HG02610 (cell line): ENCODE results near the gene RTKN.
"Not testable (repeated sequence)": the region's sequence is repeated elsewhere in the genome, so short reads cannot be mapped to it uniquely, and the experiment has no call there.

ENCODE experiments used
- ATAC-seq: cut with Tn5 transposase; IDR thresholded peaks from one replicate; pipeline ENCODE4 v1.9.1; 2021; ENCODE audit warnings: mild to moderate bottlenecking, moderate library complexity; ENCODE audit not compliant: unreplicated experiment

RTKN gene

DNA sequence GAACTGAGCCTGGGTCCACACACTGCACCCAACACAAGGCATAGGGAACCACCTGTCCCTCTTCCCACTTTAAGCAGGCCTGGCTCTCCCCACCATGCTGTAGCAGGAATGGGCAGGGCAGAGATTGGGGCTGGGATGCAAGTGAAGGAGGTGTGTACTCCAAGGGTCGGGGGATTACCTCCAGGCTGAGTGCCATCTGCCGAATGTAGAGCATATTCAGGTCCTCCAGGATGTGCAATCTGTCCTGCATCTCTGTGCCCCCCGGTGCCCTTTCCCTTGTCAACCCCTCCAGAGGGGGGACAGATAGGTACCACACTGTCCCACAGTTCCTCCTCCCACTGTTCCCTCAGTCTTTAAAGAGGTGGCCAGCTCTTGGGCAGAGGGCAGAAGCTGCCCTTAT is 2.4 kb downstream of the RTKN start:
- no peak for ATAC-seq

DNA sequence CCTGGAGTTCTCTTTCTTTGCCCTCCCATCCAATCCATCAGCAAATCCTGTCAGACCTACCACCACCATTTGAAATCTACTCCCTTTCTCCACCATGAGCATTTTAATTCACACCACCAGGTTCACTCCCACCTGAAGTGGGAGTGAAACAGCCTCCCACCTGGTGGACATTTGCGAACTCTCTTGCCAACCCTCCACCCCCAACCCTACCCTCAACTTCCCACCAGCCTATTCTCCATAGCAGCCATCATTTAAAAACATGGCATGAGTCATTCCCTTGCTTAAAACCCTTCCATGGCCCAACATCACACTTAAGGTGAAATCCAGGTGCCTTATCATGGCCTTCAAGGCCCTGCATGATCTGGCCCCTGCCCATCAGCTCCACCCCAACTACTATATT is 3.5 kb downstream of the RTKN start:
- no peak for ATAC-seq

DNA sequence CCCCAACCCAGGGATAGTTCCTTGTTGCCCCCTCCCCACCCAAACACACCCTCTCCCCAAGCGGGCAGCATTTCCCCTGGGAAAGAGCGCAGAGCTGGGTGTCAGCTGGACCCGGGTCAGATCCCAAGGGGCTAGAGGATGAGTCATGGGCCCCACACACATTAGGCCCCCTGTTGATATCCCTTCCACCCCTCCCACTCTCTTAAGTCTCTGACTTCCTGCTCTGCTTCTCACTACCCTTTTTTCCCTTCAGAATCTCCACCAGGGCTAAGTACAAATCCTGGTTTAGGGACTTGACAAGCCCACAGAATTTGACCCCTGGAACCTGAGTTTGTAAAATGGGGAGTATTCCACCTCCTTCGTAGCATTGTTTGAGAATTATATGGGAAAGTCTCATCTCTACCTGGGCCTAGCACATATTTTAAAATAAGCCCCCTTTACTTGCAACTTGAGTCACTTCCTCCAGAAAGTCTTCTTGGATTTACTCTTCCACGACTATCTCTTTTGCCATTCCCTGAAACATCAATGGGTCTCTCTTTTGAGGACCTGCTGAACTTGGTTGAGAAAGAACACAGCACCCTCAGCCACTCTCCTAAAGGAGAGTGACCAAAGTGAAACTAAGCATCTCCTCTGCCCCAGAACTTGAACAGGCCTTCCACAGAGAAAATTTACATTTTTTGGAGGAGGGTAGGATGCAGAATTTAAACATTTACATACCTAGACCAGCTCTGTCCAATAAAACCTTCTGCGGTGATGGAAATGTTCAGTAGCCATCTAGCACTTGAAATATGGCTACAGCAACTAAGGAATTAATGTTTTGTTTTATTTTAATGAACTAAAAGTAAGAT is 4.7 kb downstream of the RTKN start:
- no peak for ATAC-seq

DNA sequence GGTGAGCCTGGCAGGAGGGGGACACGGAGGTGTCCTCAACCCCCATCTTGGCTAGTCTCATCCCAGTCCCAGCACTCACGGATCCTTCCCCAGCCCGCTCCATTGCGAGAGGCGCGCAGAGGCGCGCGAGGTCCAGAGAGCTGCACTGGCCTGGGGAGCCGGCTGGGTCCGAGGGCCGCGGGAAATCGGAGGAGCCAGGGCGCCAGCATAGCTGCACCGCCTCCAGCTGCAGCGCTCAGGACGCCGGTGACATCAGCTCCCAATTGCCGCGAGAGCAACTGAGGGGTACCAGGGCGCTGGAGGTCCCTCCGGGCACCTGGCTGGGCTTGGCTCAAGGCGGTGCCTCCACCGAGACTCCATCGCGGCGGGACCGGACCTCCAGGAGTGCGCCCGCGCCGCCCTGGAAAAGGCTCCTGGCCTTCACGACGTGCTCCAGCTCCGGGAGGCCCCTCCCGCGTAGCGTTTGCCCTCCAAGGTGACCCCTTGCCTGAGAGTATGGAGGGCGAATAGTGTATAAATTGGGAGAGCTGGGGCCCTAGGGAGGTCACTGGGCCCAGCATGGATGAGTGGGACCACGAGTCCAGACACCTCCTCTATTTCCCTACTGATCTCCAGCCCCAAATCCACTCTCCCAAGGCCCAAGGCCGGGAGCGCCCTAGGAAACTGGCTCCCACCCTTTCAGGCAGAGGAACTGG is 5.5 kb downstream of the RTKN start:
- no peak for ATAC-seq

DNA sequence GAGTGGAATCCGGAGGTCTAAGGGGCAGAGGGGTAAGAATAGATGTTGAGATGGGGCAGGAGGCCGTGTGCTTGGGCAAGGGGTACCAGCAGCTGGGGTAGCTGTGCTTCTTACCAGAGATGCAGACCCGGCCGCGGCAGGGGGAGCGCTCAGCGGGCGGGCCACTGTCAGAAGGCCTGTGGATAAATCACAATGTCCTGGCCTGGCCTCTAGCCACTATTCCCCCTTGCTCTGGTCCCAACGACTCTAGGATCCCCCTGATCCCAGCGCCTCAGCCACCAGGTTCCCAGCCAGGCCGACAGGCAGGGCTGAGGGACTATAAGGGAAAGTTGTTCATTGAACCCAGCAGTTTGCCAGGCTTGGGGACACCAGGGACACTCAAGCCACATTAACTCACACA is 11.2 kb downstream of the RTKN start:
- ATAC-seq: no peak

DNA sequence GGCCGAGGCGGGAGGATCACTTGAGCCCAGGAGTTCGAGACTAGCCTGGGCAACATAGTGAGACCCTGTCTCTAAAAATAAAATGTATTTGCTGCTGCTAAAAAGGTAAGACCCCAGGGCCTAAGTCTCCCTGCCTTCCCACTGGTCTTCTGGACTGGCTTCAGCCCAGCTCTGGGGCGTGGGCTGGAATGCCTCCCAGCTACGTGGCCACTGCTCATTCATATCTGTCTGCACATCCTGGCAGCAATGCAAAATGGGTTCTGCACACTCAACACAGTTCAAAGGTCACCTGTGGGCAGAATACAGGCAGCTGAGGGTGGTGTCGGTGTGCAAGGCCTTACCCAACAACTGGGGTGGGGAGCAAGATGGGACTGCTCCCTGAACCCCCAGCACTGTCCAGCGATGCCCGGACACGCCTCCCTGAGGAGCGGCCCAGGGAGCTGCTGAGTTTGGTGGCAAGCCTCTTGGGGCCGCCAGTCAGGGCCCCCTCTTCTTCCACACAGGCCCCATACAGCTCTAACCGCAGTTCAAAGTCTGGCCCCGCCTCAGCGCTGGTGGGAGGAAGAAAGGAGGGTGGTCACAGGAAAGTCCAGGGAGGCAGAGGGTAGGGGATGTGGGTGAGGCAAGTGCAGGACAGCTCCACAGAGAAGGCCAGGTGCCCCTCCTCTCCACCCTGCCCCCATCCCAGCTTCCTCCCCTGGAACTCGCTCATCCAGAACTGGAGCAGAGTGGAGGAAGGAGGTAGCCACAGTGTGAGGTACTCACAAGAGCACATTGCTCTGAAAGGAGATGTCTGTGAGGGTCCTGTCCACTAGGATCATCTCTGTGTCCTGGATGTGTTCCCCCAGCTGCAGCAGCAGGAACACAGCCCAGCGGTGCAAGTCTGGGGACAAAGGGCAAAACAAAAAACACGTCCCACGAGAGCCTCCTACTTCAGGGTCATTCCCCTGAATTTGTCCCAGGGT is 12.0 kb downstream of the RTKN start:
- ATAC-seq: no peak

DNA sequence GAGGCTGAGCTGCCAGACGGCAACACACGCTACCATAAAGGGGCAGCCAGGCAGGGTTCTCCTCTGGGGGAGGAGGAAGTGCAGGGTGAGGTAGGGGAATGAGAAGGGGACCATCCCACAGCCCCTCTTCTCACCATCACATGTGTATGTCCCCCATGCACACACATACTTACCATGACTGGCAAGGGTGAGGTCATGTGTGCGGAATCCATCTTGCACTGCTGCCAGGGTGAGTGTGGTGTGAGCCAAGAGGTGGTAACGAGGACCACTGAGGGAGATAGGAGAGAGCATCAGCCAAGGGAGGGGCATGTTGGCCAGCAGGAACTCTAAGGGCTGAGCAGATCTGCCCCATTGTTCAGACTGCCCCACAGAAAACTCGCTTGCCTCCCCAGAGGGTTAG is 13.1 kb downstream of the RTKN start:
- ATAC-seq: no peak

DNA sequence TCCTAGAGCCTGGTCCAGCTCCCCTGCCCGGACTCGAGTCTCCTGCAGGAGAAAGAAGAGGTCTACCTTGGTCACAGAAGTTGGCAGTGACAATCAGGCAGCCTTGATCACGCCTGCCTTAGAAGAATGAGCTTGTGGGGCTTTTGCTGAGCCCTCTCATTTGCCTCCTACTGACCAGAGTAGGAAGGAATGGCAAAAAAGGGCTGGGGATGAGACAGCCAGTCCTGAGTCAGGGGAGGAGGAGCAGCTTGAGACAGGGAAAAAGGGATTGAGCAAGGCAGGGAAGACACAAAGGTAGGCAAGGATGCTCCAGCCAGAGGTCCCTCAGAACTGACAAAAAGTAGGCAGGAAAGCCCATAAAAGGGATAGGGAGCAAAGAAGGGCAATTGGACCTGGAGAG is 14.2 kb downstream of the RTKN start:
- no peak for ATAC-seq

DNA sequence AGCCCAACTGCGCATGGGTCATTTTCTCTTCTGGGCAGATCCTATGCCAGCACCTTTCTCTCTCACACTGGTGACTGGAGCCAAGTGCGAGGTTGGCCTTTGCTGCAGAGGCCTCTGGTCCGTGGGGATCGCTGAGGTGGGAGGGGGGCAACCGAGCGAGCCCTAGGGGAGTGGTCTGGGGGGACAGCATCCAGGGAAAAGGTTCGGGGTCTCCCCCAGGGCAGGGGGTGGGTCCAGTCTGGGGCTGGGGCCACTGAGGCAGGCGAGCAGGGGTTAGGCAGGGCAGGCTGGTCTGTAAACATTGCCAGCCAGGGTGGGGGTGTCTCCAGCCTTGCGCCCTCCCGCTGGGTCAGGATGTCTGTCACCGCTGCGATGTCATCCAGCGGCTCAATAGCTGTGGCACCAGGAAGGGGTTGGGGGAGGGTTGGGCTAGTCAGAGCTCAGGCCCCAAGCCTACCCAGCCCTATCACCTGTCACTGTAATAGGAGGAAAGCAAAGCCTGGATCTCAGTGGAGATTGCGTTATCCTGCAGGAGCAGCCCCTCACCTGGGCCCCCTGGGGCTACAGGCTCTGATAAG is 15.5 kb downstream of the RTKN start:
- ATAC-seq: no peak

DNA sequence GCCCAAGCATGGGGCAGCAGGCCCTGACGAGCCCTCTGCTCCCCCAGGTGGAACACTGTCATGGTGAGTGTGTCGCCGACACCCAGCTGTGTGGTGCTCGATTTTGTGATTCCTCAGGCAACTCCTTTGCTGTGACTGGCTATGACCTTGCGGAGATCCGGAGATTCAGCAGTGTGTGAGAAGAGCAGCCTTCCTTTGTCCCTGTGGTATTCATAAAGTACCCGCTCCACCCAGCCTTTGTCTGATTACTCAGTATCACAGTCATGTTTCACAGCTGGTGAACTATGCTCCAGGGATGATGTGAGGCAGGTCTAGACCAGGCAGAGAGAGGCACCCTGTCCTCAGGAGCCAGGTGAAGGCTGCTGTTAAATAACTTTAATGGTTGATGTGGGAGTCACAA is 16.2 kb downstream of the RTKN start:
- ATAC-seq: no peak

DNA sequence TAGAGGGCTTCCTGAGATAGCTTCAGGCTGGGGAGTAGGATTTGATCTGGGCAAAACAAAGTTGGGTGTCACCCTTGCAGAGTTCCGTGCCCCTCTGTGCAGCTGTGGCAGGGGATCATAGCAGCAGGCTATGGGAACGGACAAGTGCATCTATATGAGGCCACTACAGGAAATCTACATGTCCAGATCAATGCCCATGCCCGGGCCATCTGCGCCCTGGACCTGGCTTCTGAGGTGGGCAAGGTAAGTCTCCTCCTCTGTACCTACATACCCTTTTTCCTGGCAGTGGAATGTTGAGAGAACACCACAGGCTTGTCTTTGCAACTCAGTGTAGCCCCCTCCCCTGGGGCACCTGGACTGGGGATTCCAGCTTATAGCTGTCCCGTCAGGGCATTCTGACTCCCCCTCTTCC is 16.7 kb downstream of the RTKN start:
- ATAC-seq: no peak

DNA sequence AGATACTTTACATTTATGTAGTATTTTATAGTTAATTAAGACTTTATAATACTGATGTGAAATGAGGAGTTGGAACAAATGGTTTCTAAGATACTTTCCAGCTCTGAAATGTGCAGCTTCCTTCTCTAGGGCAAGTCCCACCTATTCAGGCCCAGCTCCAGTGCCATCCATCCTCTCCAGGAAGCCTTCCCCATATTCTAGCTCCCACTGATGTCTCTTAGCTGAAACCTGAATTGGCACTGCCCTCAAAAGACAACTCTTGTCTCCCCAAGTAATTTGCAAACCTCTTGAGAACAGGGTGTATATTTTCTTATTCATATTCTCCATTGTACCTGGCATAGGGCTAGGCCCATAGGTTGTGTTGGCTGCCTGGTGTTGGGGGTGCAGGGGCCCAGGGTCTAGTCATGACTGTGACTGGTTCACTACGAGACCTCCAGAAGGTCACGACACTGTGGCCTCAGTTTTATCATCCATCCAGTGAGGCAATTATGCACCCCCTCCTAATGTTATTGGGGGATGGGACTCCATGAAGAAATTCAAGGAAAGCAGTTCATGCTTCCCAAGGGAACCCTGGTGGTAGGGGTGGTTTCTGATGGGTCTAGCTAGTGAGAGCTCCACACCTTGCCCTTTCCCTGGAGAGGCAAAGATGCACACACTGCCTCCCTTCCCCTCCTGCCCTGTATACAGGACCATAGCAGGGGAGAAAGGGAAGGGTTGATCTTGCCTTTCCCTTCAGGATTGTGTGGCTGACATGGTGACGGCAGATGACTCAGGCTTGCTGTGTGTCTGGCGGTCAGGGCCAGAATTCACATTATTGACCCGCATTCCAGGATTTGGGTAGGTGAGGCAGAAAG is 17.4 kb downstream of the RTKN start:
- no peak for ATAC-seq

DNA sequence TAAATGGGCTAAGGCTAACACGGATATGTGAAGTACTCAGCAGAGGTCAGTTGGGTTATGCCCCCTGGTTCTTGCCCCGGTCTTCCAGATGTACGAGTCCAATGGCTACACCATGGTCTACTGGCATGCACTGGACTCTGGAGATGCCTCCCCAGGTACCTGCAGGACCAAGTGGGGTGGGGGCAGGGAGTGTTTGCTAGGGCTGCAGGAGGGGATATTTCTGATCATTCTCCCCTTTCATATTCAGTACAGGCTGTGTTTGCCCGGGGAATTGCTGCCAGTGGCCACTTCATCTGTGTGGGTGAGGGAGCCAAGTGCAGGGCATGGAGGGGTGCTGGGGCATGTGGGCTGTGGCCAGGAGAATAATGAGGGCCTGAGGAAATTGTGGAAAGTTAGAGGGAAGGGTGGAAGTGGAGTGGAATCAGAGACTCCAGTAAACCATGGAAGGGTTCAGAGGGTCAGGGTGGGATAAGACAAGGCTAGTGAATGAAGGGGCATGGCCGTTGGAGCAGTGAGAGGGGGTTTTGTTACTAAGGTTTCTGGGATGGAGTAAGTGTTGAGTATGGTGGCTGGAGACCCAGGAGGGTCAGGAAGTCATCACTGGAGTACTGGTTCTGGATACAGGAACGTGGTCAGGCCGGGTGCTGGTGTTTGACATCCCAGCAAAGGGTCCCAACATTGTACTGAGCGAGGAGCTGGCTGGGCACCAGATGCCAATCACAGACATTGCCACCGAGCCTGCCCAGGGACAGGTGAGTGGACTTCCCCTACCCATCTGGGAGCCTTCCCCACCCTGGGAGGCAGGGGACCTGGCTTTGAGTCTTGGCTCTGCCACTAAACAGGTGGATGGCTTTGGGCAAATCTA is 18.3 kb downstream of the RTKN start:
- ATAC-seq: no peak

DNA sequence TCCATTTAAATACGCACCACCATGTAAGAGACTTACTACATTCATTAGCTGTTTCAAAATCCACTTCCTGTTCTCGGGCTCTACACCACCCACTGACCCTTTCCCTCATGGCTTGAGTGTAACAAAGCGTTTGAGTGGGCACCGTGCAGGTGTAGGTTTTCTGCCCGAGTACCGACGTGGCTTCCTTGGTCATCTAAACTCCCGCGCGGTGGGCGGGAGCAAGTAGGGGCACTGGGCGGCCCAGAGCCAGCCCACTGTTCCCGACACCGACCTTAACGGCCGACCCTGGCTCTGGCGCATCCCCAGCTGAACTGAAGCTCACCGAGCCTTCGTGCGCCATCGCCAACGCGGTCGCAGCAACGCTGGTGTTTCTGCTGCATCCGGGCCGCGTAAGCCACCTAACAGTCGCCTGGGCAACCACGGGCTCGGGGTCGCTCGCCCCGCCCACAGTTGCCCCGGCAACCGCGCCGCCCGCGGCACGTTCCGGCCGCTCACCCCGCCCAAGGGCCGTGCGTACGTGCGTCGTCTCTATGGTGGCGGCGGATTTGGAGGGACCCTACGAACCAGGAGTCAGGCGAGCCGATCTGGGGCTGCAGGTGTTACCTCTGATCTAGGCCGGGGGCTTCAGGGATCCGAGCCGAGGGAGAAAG is 20.4 kb downstream of the RTKN start, which contains the start of the genes C2orf81 and WDR54:
Gene C2orf81, minus strand, starts transcription at position 399 of the 650 bp plus-strand sequence. Its CDS starts 59 bp downstream, at position 340.
Gene WDR54, plus strand, starts transcription at position 510 of the 650 bp plus-strand sequence. CDS start 424 bp downstream, outside the sequence.
- peak; percentile 96 for ATAC-seq

DNA sequence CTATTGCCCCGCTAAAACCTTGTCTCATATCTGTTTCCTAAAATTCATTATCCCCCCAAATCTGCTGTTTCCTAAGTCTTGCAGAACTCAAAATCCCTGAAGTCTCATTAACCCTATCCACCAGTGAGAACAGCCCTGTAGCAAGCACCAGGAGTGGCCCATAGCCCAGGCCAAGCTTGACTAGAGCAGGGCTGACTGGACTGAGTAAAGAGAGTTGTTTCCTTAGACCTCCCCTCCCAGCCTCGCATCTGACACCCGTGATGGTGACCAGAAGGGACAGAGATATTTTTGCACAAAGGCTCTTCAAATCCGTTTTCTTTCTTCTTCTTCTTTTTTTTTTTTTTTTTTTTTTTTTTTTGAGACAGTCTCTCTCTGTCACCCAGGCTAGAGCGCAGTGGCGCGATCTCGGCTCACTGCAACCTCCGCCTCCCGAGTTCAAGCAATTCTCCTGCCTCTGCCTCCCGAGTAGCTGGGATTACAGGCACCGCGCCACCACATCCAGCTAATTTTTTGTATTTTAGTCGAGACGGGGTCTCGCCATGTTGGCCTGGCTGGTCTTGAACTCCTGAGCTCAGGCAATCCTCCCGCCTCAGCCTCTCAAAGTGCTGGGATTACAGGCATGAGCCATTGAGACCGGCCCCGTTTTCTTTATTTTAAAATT is 21.2 kb downstream of the RTKN start:
- ATAC-seq: not testable (repeated sequence)

DNA sequence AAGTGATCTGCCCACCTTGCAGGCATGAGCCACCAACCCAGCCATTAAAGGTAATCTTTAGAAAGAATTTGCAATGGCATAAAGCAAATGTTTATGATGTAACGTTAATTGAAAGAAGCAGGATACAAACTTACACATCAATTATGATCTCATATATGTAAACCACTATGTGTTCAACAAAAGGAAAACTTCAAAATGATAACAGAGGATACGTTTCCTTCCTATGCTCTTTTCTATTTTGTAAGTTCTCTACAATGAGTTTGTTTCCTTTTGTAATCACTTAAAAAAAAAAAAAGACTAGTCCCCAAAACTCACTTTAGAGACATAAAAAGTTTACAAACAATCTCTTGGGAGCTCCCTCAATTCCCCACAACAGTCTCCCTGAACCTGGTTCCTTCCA is 21.7 kb downstream of the RTKN start:
- ATAC-seq: no peak

DNA sequence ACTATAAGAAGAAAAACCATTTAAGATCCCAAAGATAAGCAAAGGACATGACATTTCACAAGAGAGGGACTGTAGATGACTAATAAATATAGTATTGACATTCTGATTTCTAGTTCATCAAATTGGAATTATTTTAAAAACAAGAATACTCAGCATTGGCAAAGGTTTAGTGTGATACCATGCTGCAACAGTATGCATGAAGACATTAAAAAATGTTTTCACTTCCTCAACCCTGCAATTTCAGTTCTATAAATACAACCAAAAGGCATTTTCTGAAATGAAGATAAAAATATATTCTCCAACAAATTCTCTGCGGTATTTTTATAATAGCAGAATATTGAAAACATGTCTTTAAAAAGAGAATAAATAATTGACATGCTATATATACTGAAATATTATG is 22.4 kb downstream of the RTKN start:
- ATAC-seq: no peak

DNA sequence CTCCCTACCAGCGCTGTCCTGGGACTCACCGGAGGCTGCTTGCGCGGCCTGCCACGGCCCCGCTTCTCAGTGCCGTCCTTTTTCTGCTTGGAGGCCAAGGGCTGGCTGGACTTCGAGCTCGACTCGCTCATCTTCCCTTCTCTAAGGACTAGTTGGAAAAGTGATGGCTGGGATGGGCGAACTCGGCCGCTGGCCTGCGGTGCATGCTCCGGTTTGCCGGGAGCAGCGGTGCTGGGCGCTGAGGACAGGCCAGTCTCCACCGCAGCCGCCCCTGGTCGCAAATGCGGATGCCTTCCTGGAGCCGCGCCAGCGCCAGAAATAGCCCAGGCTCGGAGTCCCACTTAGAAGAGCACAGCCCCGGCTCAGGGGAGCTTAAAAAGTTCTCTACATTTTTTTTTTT is 23.4 kb downstream of the RTKN start:
- ATAC-seq: no peak
